ENCODE results near the gene CGNL1. TPM values are rescaled to one million over a fixed set of nuclear protein-coding genes. Genes with fewer than 3 reads are reported as not detected.

Gene CGNL1
- total and polyA plus RNA-seq, 7 donors = 0.69 to 7.2 (median 2.4) TPM

DNA sequence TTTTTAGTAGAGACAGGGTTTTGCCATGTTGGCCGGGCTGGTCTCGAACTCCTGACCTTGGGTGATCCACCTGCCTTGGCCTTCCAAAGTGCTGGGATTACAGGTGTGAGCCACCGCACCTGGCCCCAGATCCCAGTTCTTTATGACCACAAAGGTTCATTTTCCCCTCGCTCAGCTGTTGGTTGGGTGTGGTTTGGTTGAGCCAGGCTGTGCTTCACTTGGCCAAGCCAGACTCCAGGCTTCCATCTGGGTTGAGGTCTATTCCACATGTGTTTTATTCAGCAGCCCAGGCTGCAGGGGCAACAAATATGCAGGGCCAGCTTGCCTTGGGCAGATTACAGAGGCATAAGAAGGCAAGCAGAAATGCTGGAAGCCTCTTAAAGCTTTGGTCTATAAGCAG is 13.7 kb downstream of the CGNL1 start:
- Histone ChIP-seq H3K36me3 (no peaks in the 10 kb centered on the region), H3K4me3 (no peak overlapping the region), H3K27me3 (no peaks in the 10 kb centered on the region), H3K27ac (no peak overlapping the region), H3K9me3 (no peaks in the 10 kb centered on the region), H3K4me1 (peaks cover 0 to 34% (median 23%) of the 10 kb centered on the region in 4 donors)
- no peak for DNase-seq
- intact Hi-C loops (cut with DNase I) = no loop called here
- 70 to 96% methylated on average over 4 of the region's 4 CpGs for WGBS, 2 donors
- TF ChIP-seq POLR2A (IDR thresholded peaks at IDR 0.05) (no peak), POLR2AphosphoS5 (IDR thresholded peaks at IDR 0.05) (no peak), EP300 (IDR thresholded peaks at IDR 0.05) (no peak), CTCF (IDR thresholded peaks at IDR 0.05) (no peak)

DNA sequence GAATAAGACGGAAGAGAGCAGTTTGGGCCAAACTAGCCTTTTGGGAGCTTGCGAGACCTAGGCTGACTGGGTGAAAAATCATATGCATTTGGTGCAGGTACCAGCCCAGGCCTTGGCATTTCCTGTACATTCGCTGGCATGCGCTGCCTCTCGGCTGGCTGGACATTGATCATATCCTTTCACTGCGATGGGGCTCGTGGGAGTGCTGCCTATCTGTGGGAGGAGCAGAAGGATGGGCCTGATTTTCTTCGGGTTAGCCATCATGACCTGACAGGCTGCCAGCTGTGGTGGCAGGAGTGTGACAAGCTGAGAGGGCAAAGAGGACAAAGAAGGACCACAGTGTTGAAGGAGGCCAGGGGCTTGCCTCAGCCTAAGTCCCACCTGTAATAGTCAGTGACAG is 14.3 kb downstream of the CGNL1 start:
- Histone ChIP-seq H3K4me3 (no peak overlapping the region), H3K27ac (no peak overlapping the region), H3K4me1 (peaks cover 0 to 29% (median 21%) of the 10 kb centered on the region in 4 donors), H3K27me3 (no peaks in the 10 kb centered on the region), H3K36me3 (no peaks in the 10 kb centered on the region), H3K9me3 (no peaks in the 10 kb centered on the region)
- TF ChIP-seq CTCF (IDR thresholded peaks at IDR 0.05) (no peak), POLR2A (IDR thresholded peaks at IDR 0.05) (no peak), POLR2AphosphoS5 (IDR thresholded peaks at IDR 0.05) (no peak), EP300 (IDR thresholded peaks at IDR 0.05) (no peak)
- intact Hi-C loops (cut with DNase I) = no loop called here
- no peak for DNase-seq
- WGBS, 2 donors = 97% methylated on average over 8 of the region's 8 CpGs

- no peak for TF ChIP-seq POLR2A (IDR thresholded peaks at IDR 0.05)
Observed at GRCh38 chr15:57391537-57391936, 15.2 kb downstream of the CGNL1 start.

DNA sequence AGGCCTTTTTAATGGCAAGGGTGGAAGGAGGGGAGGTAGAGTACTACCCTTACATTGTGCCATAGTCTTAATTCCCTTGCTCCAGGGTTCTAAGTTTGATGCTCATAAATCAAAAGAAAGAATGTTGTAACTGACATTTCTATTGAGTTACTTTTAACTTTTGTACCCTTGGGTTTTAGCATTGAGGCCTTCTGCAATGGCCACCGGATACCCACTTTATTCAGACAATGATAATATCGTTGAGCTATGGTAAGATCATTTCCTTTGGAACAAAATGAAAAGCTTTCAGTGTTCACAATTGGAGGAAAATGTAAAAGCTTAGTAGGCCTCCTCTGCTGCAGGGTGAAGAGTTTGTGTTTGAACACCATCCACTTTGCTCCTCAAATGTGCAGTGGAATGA is 16.8 kb downstream of the CGNL1 start:
- WGBS, 2 donors = 81 to 86% methylated on average over 2 of the region's 2 CpGs
- no peak overlapping the region for H3K27ac ChIP-seq
- TF ChIP-seq EP300 (IDR thresholded peaks at IDR 0.05) (no peak), POLR2AphosphoS5 (IDR thresholded peaks at IDR 0.05) (no peak), POLR2A (IDR thresholded peaks at IDR 0.05) (no peak), CTCF (IDR thresholded peaks at IDR 0.05) (no peak)
- no peak for DNase-seq
- peaks cover 0 to 9% (median 4%) of the 10 kb centered on the region in 4 donors for H3K4me1 ChIP-seq
- H3K9me3 ChIP-seq = no peaks in the 10 kb centered on the region
- H3K36me3 ChIP-seq = no peaks in the 10 kb centered on the region
- intact Hi-C loops (cut with DNase I) = no loop called here
- H3K4me3 ChIP-seq = no peak overlapping the region
- H3K27me3 ChIP-seq = no peaks in the 10 kb centered on the region

More at GRCh38 chr15:57391537-57391936, 15.2 kb downstream of the CGNL1 start:
- peaks cover 0 to 24% (median 19%) of the 10 kb centered on the region in 4 donors for H3K4me1 ChIP-seq
- intact Hi-C loops (cut with DNase I) = no loop called here
- H3K4me3 ChIP-seq = no peak overlapping the region
- no peaks in the 10 kb centered on the region for H3K36me3 ChIP-seq
- H3K9me3 ChIP-seq = no peaks in the 10 kb centered on the region
- H3K27ac ChIP-seq = no peak overlapping the region
- 39 to 64% methylated on average over 2 of the region's 2 CpGs for WGBS, 2 donors
- no peak for DNase-seq
- no peaks in the 10 kb centered on the region for H3K27me3 ChIP-seq

DNA sequence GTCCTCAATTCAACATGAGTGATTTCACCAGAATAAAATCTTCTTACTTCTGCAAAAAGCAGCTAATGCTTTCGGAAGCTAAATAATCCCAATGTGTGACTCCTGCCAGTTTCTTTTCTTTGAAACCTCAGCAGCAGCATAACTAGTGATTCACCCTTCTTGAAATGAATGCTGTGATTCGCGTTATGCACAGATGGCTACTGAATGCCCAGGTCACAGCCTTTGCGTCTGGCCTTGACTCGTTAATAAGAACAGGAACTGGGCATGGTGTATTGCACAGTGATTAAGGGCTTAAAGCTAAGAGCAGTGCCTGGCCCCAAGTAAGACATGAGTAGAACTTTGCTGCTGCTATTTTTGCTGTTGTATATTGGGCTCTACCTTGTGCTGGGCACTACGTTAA is 19.0 kb downstream of the CGNL1 start:
- TF ChIP-seq CTCF (IDR thresholded peaks at IDR 0.05) = no peak
- intact Hi-C loops (cut with DNase I) = no loop called here
- WGBS, 2 donors = 75 to 87% methylated on average over 6 of the region's 6 CpGs
- H3K36me3 ChIP-seq = no peaks in the 10 kb centered on the region
- no peaks in the 10 kb centered on the region for H3K27me3 ChIP-seq
- no peak for DNase-seq
- H3K4me3 ChIP-seq = no peak overlapping the region
- H3K9me3 ChIP-seq = no peaks in the 10 kb centered on the region
- no peak overlapping the region for H3K27ac ChIP-seq
- no peaks in the 10 kb centered on the region for H3K4me1 ChIP-seq
